GM12892 (cell line): ENCODE data around the gene ASS1.

ENCODE experiments used
- POLR2A ChIP-seq: IDR thresholded peaks from 2 replicates; pipeline ENCODE4 v1.6.1; 2011; ENCODE audit warnings: low read depth, low read length, control low read depth
- POLR2AphosphoS5 ChIP-seq: IDR thresholded peaks from 2 replicates; pipeline ENCODE4 v1.6.1; 2011; ENCODE audit warnings: low read depth, low read length, control low read depth
- TAF1 ChIP-seq: IDR thresholded peaks from 2 replicates; pipeline ENCODE4 v1.6.1; 2011; ENCODE audit warnings: low read depth, mild to moderate bottlenecking, control low read depth, low read length, borderline replicate concordance

GRCh38 chr9:130459941-130460669 lies 15.3 kb downstream of the ASS1 start:
- TF ChIP-seq POLR2A = no peak
- TF ChIP-seq POLR2AphosphoS5 = no peak
- TF ChIP-seq TAF1 = no peak
